GM12878 (cell line): ENCODE results near the gene ILF2. TPM values are rescaled to one million over a fixed set of nuclear protein-coding genes. Genes with fewer than 3 reads are reported as not detected.
A peak's percentile ranks its signal among the peaks of the same experiment; 100 is the strongest.

Source experiments
- ATF2 ChIP-seq: IDR thresholded peaks from 2 replicates; pipeline ENCODE4 v1.6.1; 2012; ENCODE audit warnings: low read length, inconsistent platforms
- BACH1 ChIP-seq: fragments of 450-650 bp; IDR thresholded peaks from 2 replicates; pipeline ENCODE4 v1.6.1; 2017; ENCODE audit warnings: mild to moderate bottlenecking, borderline replicate concordance
- CBX3 ChIP-seq: fragments of 200-600 bp; sonication (generic); IDR thresholded peaks from 2 replicates; pipeline ENCODE4 v1.6.1; 2016; ENCODE audit warnings: low read depth, borderline replicate concordance
- CBX5 ChIP-seq: sonication (generic); IDR thresholded peaks from 2 replicates; pipeline ENCODE4 v1.6.1; 2016; ENCODE audit warnings: low read depth, moderate library complexity, mild to moderate bottlenecking, inconsistent platforms
- CHD2 ChIP-seq: IDR thresholded peaks from 2 replicates; pipeline ENCODE4 v1.6.1; 2011; ENCODE audit warnings: low read depth, low read length, improper control_type of control experiment, borderline replicate concordance
- GABPA ChIP-seq: IDR thresholded peaks from 2 replicates; pipeline ENCODE4 v1.6.1; 2014; ENCODE audit warnings: antibody characterized with exemption, low read depth, mild to moderate bottlenecking, inconsistent platforms
- HCFC1 ChIP-seq: fragments of 150-350 bp; IDR thresholded peaks from 2 replicates; pipeline ENCODE4 v1.6.1; 2014; ENCODE audit warnings: low read length
- IKZF2 ChIP-seq, 2 experiments: fragments of 450-650 bp; IDR thresholded peaks; 2 replicates each; pipeline ENCODE4 v1.6.1; 2017; ENCODE audit warnings: mild to moderate bottlenecking in 2 of 2, moderate library complexity in 2 of 2
- KDM1A ChIP-seq: fragments of 200-600 bp; sonication (generic); IDR thresholded peaks from 2 replicates; pipeline ENCODE4 v1.6.1; 2016; ENCODE audit warnings: borderline replicate concordance
- MEF2B ChIP-seq: fragments of 450-650 bp; IDR thresholded peaks from 2 replicates; pipeline ENCODE4 v1.6.1; 2018; ENCODE audit warnings: mild to moderate bottlenecking, moderate library complexity; ENCODE audit not compliant: partially characterized antibody, poor library complexity, severe bottlenecking
- NBN ChIP-seq: fragments of 450-650 bp; IDR thresholded peaks from 2 replicates; pipeline ENCODE4 v1.6.1; 2016
- NKRF ChIP-seq: fragments of 450-650 bp; conservative IDR thresholded peaks from 2 replicates; pipeline ENCODE4 v1.6.1; 2017; ENCODE audit warnings: mild to moderate bottlenecking, moderate library complexity
- NRF1 ChIP-seq: conservative IDR thresholded peaks from 2 replicates; pipeline ENCODE4 v1.6.1; 2011; ENCODE audit warnings: mild to moderate bottlenecking, low read depth, low read length, improper control_type of control experiment
- RELA ChIP-seq: fragments of 450-650 bp; IDR thresholded peaks from 2 replicates; pipeline ENCODE4 v1.8.0; 2014; ENCODE audit warnings: borderline replicate concordance; ENCODE audit not compliant: partially characterized antibody
- RELB ChIP-seq: fragments of 450-650 bp; IDR thresholded peaks from 2 replicates; pipeline ENCODE4 v1.6.1; 2017; ENCODE audit warnings: low read depth, mild to moderate bottlenecking, moderate library complexity
- REST ChIP-seq: IDR thresholded peaks from 2 replicates; pipeline ENCODE4 v1.6.1; 2012; ENCODE audit warnings: mild to moderate bottlenecking, low read depth, low read length
- SMAD1 ChIP-seq: fragments of 450-650 bp; IDR thresholded peaks from 2 replicates; pipeline ENCODE4 v1.6.1; 2018; ENCODE audit warnings: mild to moderate bottlenecking, low read depth; ENCODE audit not compliant: partially characterized antibody
- SRF ChIP-seq, 2 experiments: IDR thresholded peaks; 2 replicates each; pipeline ENCODE4 v1.6.1; 2011; ENCODE audit warnings: low read depth in 2 of 2, low read length in 2 of 2, mild to moderate bottlenecking in 1 of 2, moderate library complexity in 1 of 2
- YY1 ChIP-seq: IDR thresholded peaks from 2 replicates; pipeline ENCODE4 v1.6.1; 2011; ENCODE audit warnings: low read depth, mild to moderate bottlenecking, low read length
- polyA plus RNA-seq, 11 experiments: library from polyadenylated mRNA; depleted of rRNA in 4 of 11; unstranded in 6 of 11; stranded (reverse) in 5 of 11; fragments of >200 nt; fragmentation: Nextera tagmentation in 4 of 11; fragmentation: Illumina TruSeq in 1 of 11; extraction: Ambion mirVana in 4 of 11; extraction: Trizol in 1 of 11; gene quantifications; 1 replicate in 1 of 11; 2 replicates in 10 of 11; pipeline versions ENCODE4 v1.2.1 to v1.2.3, GENCODE V29; 2011 to 2016; ENCODE audit warnings: inconsistent platforms in 2 of 11, missing spikeins in 2 of 11, low read depth in 1 of 11
- total RNA-seq, 4 experiments: library from RNA; depleted of rRNA in 3 of 4; stranded (reverse); fragments of >200 nt in 3 of 4; fragmentation: Illumina TruSeq in 1 of 4; extraction: Trizol in 1 of 4; gene quantifications; 2 replicates each; pipeline versions ENCODE4 v1.2.1 to v1.2.3, GENCODE V29; 2013 to 2021

ILF2 gene
- total and polyA plus RNA-seq, 10 of the 15 experiments (the other 5 are each of a cell fraction or from before 2014, with no cell fraction given): 261 to 520 (median 449) TPM

- TF ChIP-seq ATF2 (peak; percentile 85), BACH1 (peak; percentile 80), NRF1 (peak; percentile 97), NKRF (peak; percentile 85; the same call in 1 of the 2 replicates), CBX5 (peak; percentile 84; the same call in 1 of the 2 replicates), CBX3 (no peak), NBN (peak; percentile 98), RELB (peak; percentile 99), YY1 (peak; percentile 100), GABPA (no peak), IKZF2 (IDR thresholded peaks at IDR 0.05) (peak; percentile 44; a peak in 1 of 4 replicates), CHD2 (peak; percentile 54; the same call in 1 of the 2 replicates), HCFC1 (peak; percentile 48), SRF (IDR thresholded peaks at IDR 0.05; ENCODE audit: low read depth in 2 of 2, low read length in 2 of 2) (0 out of 4 replicates have a peak, but pooled peaks of 1 of the 2 experiments have one; percentile 26), MEF2B (peak; percentile 34), KDM1A (no peak), REST (0 out of 2 replicates have a peak, but pooled peaks have one; percentile 5), RELA (peak; percentile 38), SMAD1 (peak; percentile 77)
- TF ChIP-seq, all 136 proteins: peak for 64
These were observed 36.8 kb downstream of the ILF2 start, which contains the start of gene CHTOP (continued) for GRCh38 chr1:153633754-153634665.
